ENCODE data around the gene TEK. TPM values are rescaled to one million over a fixed set of nuclear protein-coding genes. Genes with fewer than 3 reads are reported as not detected.

Gene TEK
- polyA plus RNA-seq, 2 of the 4 experiments (the other 2 are of a cell fraction), result 0.04 TPM; not detected in 1

GRCh38 chr9:27088981-27089380 lies 20.0 kb upstream of the TEK start:
- no peak for DNase-seq (ENCODE audit: low read depth in 1 of 2, low spot score in 1 of 2)
- H3K9me3 ChIP-seq, result no peaks in the 10 kb centered on the region
- WGBS (ENCODE audit: missing lambda C conversion rate), result 49% methylated on average over 4 of the region's 4 CpGs
- no peak for ATAC-seq
- H3K27ac ChIP-seq, result no peak overlapping the region
- no peak overlapping the region for H3K4me3 ChIP-seq
- FAIRE-seq, result no peak
- ChIA-PET CTCF (no interaction called here), POLR2A (no interaction called here)
- no peak for TF ChIP-seq POLR2A (IDR thresholded peaks at IDR 0.05; ENCODE audit: low read length)
- TF ChIP-seq HMGXB4 (CRISPR knock-in tag; IDR thresholded peaks at IDR 0.05; ENCODE audit: borderline replicate concordance), result no peak
- no peak for TF ChIP-seq CHD2 (IDR thresholded peaks at IDR 0.05; ENCODE audit: low read length, partially characterized antibody)
- no peak for TF ChIP-seq GATA3 (IDR thresholded peaks at IDR 0.05; ENCODE audit: borderline replicate concordance)
- no peak for TF ChIP-seq RARB (CRISPR knock-in tag; IDR thresholded peaks at IDR 0.05)
- TF ChIP-seq ZSCAN20 (CRISPR knock-in tag; IDR thresholded peaks at IDR 0.05), result no peak
- TF ChIP-seq NPAS2 (CRISPR knock-in tag; IDR thresholded peaks at IDR 0.05; ENCODE audit: borderline replicate concordance), result no peak
- no peak for TF ChIP-seq CBX8 (IDR thresholded peaks at IDR 0.05)
- TF ChIP-seq MYC (IDR thresholded peaks at IDR 0.05; ENCODE audit: borderline replicate concordance, low read length), result no peak
- TF ChIP-seq MAZ (IDR thresholded peaks at IDR 0.05; ENCODE audit: borderline replicate concordance, low read depth, low read length), result no peak
- no peak for TF ChIP-seq BHLHE40 (IDR thresholded peaks at IDR 0.05; ENCODE audit: low read depth, low read length)
- no peak for TF ChIP-seq NR3C1 (IDR thresholded peaks at IDR 0.05)
- no peak for TF ChIP-seq JUN (IDR thresholded peaks at IDR 0.05)
- TF ChIP-seq CHD4 (IDR thresholded peaks at IDR 0.05; ENCODE audit: borderline replicate concordance), result no peak
- TF ChIP-seq EHMT2 (IDR thresholded peaks at IDR 0.05; ENCODE audit: low read depth), result no peak
- H3K4me2 ChIP-seq, result no peak overlapping the region
- H3K4me1 ChIP-seq, result no peaks in the 10 kb centered on the region

- POLR2A ChIA-PET, result no interaction called here
- CTCF ChIA-PET, result no interaction called here
- ATAC-seq (no peak), DNase-seq (ENCODE audit: low read depth in 1 of 2, low spot score in 1 of 2) (no peak), FAIRE-seq (no peak)
- H3K27ac ChIP-seq, result no peak overlapping the region
- TF ChIP-seq MAFK (IDR thresholded peaks at IDR 0.05; ENCODE audit: partially characterized antibody) (peak; percentile 33), HES2 (IDR thresholded peaks at IDR 0.05) (no peak)
- no peaks in the 10 kb centered on the region for H3K9me3 ChIP-seq
- H3K4me1 ChIP-seq, result no peaks in the 10 kb centered on the region
- WGBS (ENCODE audit: missing lambda C conversion rate), result 79% methylated on average over 4 of the region's 4 CpGs
- H3K4me3 ChIP-seq, result no peak overlapping the region
- no peak overlapping the region for H3K4me2 ChIP-seq
These were observed 19.3 kb upstream of the TEK start for GRCh38 chr9:27089706-27090105.

GRCh38 chr9:27090231-27090630 lies 18.8 kb upstream of the TEK start:
- H3K4me3 ChIP-seq, result no peak overlapping the region
- ChIA-PET POLR2A (no interaction called here), CTCF (no interaction called here)
- no peak for DNase-seq (ENCODE audit: low read depth in 1 of 2, low spot score in 1 of 2)
- no peak for ATAC-seq
- H3K4me1 ChIP-seq, result no peaks in the 10 kb centered on the region
- no peak overlapping the region for H3K27ac ChIP-seq
- no peak overlapping the region for H3K4me2 ChIP-seq
- FAIRE-seq, result no peak
- TF ChIP-seq TP53 (CRISPR knock-in tag; IDR thresholded peaks at IDR 0.05) (no peak), HDAC2 (IDR thresholded peaks at IDR 0.05) (no peak), FOSB (CRISPR knock-in tag; IDR thresholded peaks at IDR 0.05) (no peak), MAX (IDR thresholded peaks at IDR 0.05) (no peak), MYC (IDR thresholded peaks at IDR 0.05; ENCODE audit: borderline replicate concordance, low read length) (no peak), RCOR1 (IDR thresholded peaks at IDR 0.05; ENCODE audit: low read depth, low read length) (no peak), GATA3 (IDR thresholded peaks at IDR 0.05; ENCODE audit: borderline replicate concordance) (no peak), SREBF2 (IDR thresholded peaks at IDR 0.05) (no peak), USF2 (IDR thresholded peaks at IDR 0.05) (no peak)
- no peaks in the 10 kb centered on the region for H3K9me3 ChIP-seq
